A673 (cell line): Measurements from ENCODE around the gene GLIPR1. TPM values are rescaled to one million over a fixed set of nuclear protein-coding genes. Genes with fewer than 3 reads are reported as not detected.
A peak's percentile ranks its signal among the peaks of the same experiment; 100 is the strongest.

Source experiments
- BruUV-seq: library from RNA; stranded (reverse); fragments of 400-500 nt; replicated peaks from 2 replicates; lab custom pipeline; 2021; lab: Mats Ljungman, UMichigan
- CTCF ChIA-PET: fragments of 300-600 bp; sonication (Branson Sonifier 250); formaldehyde crosslinking; loops from one replicate; lab custom pipeline; 2022; ENCODE audit warnings: antibody characterized with exemption; lab: Charles Lee
- POLR2A ChIA-PET: fragments of 300-600 bp; sonication (Branson Sonifier 250); formaldehyde crosslinking; loops from one replicate; lab custom pipeline; 2022; ENCODE audit warnings: antibody characterized with exemption; ENCODE audit not compliant: low non-redundant PET; lab: Charles Lee
- DNase-seq: peaks from one replicate; pipeline ENCODE4 v3.0.0-alpha.2; 2015; ENCODE audit warnings: low spot score
- H3K27ac ChIP-seq: fragments of 200-600 bp; sonication (generic); 2 replicates; pipeline ENCODE4 v1.5.1; 2016; ENCODE audit warnings: mixed run types, low read depth, mild to moderate bottlenecking, mixed read lengths, antibody characterized with exemption, low read length; ENCODE audit not compliant: poor library complexity, severe bottlenecking
- H3K27me3 ChIP-seq: fragments of 200-600 bp; sonication (generic); replicated peaks from 2 replicates; pipeline ENCODE4 v1.6.1; 2017; ENCODE audit warnings: mixed run types, low read depth, mild to moderate bottlenecking, mixed read lengths, antibody characterized with exemption, low read length; ENCODE audit not compliant: insufficient read depth, poor library complexity
- H3K36me3 ChIP-seq: fragments of 200-600 bp; sonication (generic); 2 replicates; pipeline ENCODE4 v1.6.1; 2016; ENCODE audit warnings: mixed run types, mild to moderate bottlenecking, mixed read lengths, antibody characterized with exemption, low read length; ENCODE audit not compliant: insufficient read depth, poor library complexity, severe bottlenecking
- H3K4me1 ChIP-seq: fragments of 200-600 bp; sonication (generic); 2 replicates; pipeline ENCODE4 v1.6.1; 2017; ENCODE audit warnings: mixed run types, mild to moderate bottlenecking, mixed read lengths, antibody characterized with exemption, low read length; ENCODE audit not compliant: insufficient read depth, poor library complexity, severe bottlenecking
- H3K4me3 ChIP-seq: fragments of 200-600 bp; sonication (generic); 2 replicates; pipeline ENCODE4 v1.5.1; 2016; ENCODE audit warnings: low read depth, mixed run types, mild to moderate bottlenecking, mixed read lengths, low read length; ENCODE audit not compliant: poor library complexity, severe bottlenecking
- H3K9me3 ChIP-seq: fragments of 200-600 bp; sonication (generic); 2 replicates; pipeline ENCODE4 v1.6.1; 2016; ENCODE audit warnings: mixed run types, low read depth, mild to moderate bottlenecking, mixed read lengths, antibody characterized with exemption, low read length; ENCODE audit not compliant: poor library complexity, severe bottlenecking
- CTCF ChIP-seq: fragments of 300-800, 200-600 bp; sonication (generic); conservative IDR thresholded peaks from 2 replicates; pipeline ENCODE4 v1.5.1; 2017; ENCODE audit warnings: low read depth, mild to moderate bottlenecking, antibody characterized with exemption, low read length, moderate library complexity, mixed read lengths
- EZH2 ChIP-seq: fragments of 200-600 bp; sonication (generic); IDR thresholded peaks from 2 replicates; pipeline ENCODE4 v1.6.1; 2017; ENCODE audit warnings: borderline replicate concordance, low read depth, mild to moderate bottlenecking, mixed read lengths, antibody characterized with exemption, low read length; ENCODE audit not compliant: poor library complexity, severe bottlenecking
- intact Hi-C: fragments of 100-400 bp; cut with micrococcal nuclease; formaldehyde crosslinking; loops from one replicate; pipeline ENCODE4 v1.10.0; 2022; ENCODE audit not compliant: unreplicated experiment
- total RNA-seq: library from RNA; stranded (reverse); gene quantifications from 2 replicates; pipeline ENCODE4 v1.2.3, GENCODE V29; 2021

The GLIPR1 gene
- total RNA-seq, 1 experiment from 2014 or later: 19.7 TPM

- ChIA-PET CTCF (no interaction called here), POLR2A (interaction anchor here (0.6 kb wide), 1 partner anchor 366 kb away, joined by 4 read pairs; no protein-coding TSS in a partner anchor)
- intact Hi-C loops: no loop called here
- peak overlapping the region; percentile 1 for H3K4me3 ChIP-seq
- BruUV-seq: no TSS peak
- H3K27me3 ChIP-seq: no peaks in the 10 kb centered on the region
- no peak for TF ChIP-seq EZH2
- TF ChIP-seq CTCF: no peak
- no peaks in the 10 kb centered on the region for H3K9me3 ChIP-seq
- no peak for DNase-seq
- H3K36me3 ChIP-seq: no peaks in the 10 kb centered on the region
- H3K4me1 ChIP-seq: peaks cover 44% of the 10 kb centered on the region
- H3K27ac ChIP-seq: no peak overlapping the region
Observed at GRCh38 chr12:75549989-75550388, 69.4 kb downstream of the GLIPR1 start.

GRCh38 chr12:75550401-75551240 is 70.1 kb downstream of the GLIPR1 start:
- peak overlapping the region; percentile 1 for H3K4me3 ChIP-seq
- CTCF ChIA-PET: no interaction called here
- POLR2A ChIA-PET: interaction anchor here (0.6 kb wide), 1 partner anchor 365 kb away, joined by 4 read pairs; no protein-coding TSS in a partner anchor
- peak; percentile 58 for DNase-seq
- no TSS peak for BruUV-seq
- no peak for TF ChIP-seq EZH2
- TF ChIP-seq CTCF: no peak
- no peaks in the 10 kb centered on the region for H3K36me3 ChIP-seq
- H3K27me3 ChIP-seq: no peaks in the 10 kb centered on the region
- no peak overlapping the region for H3K27ac ChIP-seq
- peaks cover 44% of the 10 kb centered on the region for H3K4me1 ChIP-seq
- H3K9me3 ChIP-seq: no peaks in the 10 kb centered on the region
- intact Hi-C loops: no loop called here

GRCh38 chr12:75551477-75551876 is 70.9 kb downstream of the GLIPR1 start:
- H3K36me3 ChIP-seq: no peaks in the 10 kb centered on the region
- no peak for DNase-seq
- H3K27ac ChIP-seq: no peak overlapping the region
- POLR2A ChIA-PET: no interaction called here
- no peak for TF ChIP-seq EZH2
- no peak for TF ChIP-seq CTCF
- H3K4me1 ChIP-seq: peaks cover 52% of the 10 kb centered on the region
- H3K4me3 ChIP-seq: no peak overlapping the region
- CTCF ChIA-PET: interaction anchor here (0.6 kb wide), 1 partner anchor 8 kb away, joined by 5 read pairs; no protein-coding TSS in a partner anchor
- H3K27me3 ChIP-seq: no peaks in the 10 kb centered on the region
- no TSS peak for BruUV-seq
- intact Hi-C loops: no loop called here
- H3K9me3 ChIP-seq: no peaks in the 10 kb centered on the region
